ENCODE data around the gene TP53RK.

TP53RK gene

GRCh38 chr20:46706242-46706641 is 17.0 kb upstream of the TP53RK start:
- no peak for DNase-seq

- DNase-seq, result no peak
Measured at GRCh38 chr20:46705378-46705729, 16.1 kb upstream of the TP53RK start.

- DNase-seq, result no peak
Measured at GRCh38 chr20:46704714-46705377, 15.6 kb upstream of the TP53RK start.

- DNase-seq, result no peak
Measured at GRCh38 chr20:46703435-46703834, 14.2 kb upstream of the TP53RK start.

- no peak for DNase-seq
Measured at GRCh38 chr20:46702447-46703203, 13.4 kb upstream of the TP53RK start.

- no peak for DNase-seq
Measured at GRCh38 chr20:46701986-46702385, 12.7 kb upstream of the TP53RK start.

GRCh38 chr20:46701556-46701955 is 12.3 kb upstream of the TP53RK start:
- no peak for DNase-seq

- no peak for DNase-seq
Measured at GRCh38 chr20:46701057-46701456, 11.8 kb upstream of the TP53RK start.

GRCh38 chr20:46700481-46700880 is 11.2 kb upstream of the TP53RK start:
- no peak for DNase-seq

- DNase-seq, result peak; percentile 34 to 66 (median 57)
Measured at GRCh38 chr20:46699651-46700359, 10.6 kb upstream of the TP53RK start.

- no peak for DNase-seq
Measured at GRCh38 chr20:46698788-46699187, 9.5 kb upstream of the TP53RK start.

GRCh38 chr20:46696791-46697279 is 7.6 kb upstream of the TP53RK start:
- DNase-seq, result no peak

GRCh38 chr20:46695892-46696291 is 6.6 kb upstream of the TP53RK start:
- no peak for DNase-seq

GRCh38 chr20:46694484-46694883 is 5.2 kb upstream of the TP53RK start:
- DNase-seq, result peak; percentile 61 to 85 (median 76)

GRCh38 chr20:46691196-46691595 is 2.0 kb upstream of the TP53RK start:
- no peak for DNase-seq

GRCh38 chr20:46690219-46691106 is 1.2 kb upstream of the TP53RK start:
- peak in 1 of 4 experiments; percentile 12 for DNase-seq

GRCh38 chr20:46689754-46690085 is 476 bp upstream of the TP53RK start:
- no peak for DNase-seq

- peak; percentile 11 to 37 (median 28) for DNase-seq
Measured at GRCh38 chr20:46688151-46689081, 828 bp downstream of the TP53RK start.

GRCh38 chr20:46683939-46684750 is 5.1 kb downstream of the TP53RK start:
- no peak for DNase-seq

GRCh38 chr20:46683668-46683938 is 5.6 kb downstream of the TP53RK start:
- no peak for DNase-seq
